Right lobe of liver (tissue), 4 donors: ENCODE results near the gene RPIA.

Experiments
- CTCF ChIP-seq, 4 donors: fragments of 200-600 bp in 3 of 4; fragments of 450-650 bp in 1 of 4; IDR thresholded peaks; one replicate each; pipeline versions ENCODE4 v1.5.1 to v1.8.0; 2016 to 2022; ENCODE audit warnings: antibody characterized with exemption in 4 of 4, mild to moderate bottlenecking in 2 of 4
- POLR2A ChIP-seq: fragments of 450-650 bp; IDR thresholded peaks from one replicate; pipeline ENCODE4 v1.6.1; 2017; ENCODE audit warnings: antibody characterized with exemption, mild to moderate bottlenecking
- donor health status: DM: no; HTN: no; CAD: no.
- donor health status: DM: no; HTN: no; CAD: no.
- donor health status: DM: no; HTN: yes; CAD: no.

GRCh38 chr2:88657131-88657530 is 34.3 kb upstream of the RPIA start:
- TF ChIP-seq POLR2A, result no peak
- no peak for TF ChIP-seq CTCF (IDR thresholded peaks at IDR 0.05)
